ENCODE measurements around the gene ARID1B. TPM values are rescaled to one million over a fixed set of nuclear protein-coding genes. Genes with fewer than 3 reads are reported as not detected.

Gene ARID1B
- total RNA-seq, 1 donor from 2014 or later = 18.5 TPM

DNA sequence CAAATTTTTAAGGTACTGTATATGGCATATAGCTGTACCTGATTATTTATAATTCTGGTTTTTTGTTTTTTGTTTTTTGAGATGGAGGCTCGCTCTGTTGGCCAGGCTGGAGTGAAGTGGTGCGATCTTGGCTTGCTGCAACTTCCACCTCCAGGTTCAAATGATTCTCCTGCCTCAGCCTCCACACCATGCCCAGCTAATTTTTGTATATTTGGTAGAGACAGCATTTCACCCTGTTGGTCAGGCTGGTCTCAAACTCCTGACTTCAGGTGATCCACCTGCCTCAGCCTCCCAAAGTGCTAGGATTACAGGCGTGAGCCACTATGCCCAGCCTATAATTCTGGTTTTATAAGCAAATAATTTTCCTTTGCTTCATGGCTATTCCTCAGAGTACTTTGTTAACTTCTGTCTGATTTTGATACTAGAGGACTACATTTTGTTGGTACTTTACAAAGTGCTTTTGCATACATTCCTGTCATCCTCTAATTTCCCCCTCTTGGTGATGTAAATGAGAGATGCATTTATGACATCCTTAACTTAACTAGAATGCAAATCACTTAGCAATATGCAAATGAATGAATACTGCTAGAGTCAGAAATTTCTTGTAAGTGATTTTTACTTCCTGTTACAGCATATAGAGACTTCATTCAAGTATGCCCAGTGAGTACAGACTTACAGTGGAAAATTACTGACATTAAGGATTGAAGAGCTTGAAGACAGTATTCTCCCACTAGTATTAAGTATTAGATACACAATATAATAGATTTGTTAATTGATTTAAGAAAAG is 35.7 kb upstream of the ARID1B start:
- no peak for DNase-seq (ENCODE audit: low read depth)
- H3K4me3 ChIP-seq (ENCODE audit: low read depth, low read length) = no peak overlapping the region
- TF ChIP-seq, protein P1, sequence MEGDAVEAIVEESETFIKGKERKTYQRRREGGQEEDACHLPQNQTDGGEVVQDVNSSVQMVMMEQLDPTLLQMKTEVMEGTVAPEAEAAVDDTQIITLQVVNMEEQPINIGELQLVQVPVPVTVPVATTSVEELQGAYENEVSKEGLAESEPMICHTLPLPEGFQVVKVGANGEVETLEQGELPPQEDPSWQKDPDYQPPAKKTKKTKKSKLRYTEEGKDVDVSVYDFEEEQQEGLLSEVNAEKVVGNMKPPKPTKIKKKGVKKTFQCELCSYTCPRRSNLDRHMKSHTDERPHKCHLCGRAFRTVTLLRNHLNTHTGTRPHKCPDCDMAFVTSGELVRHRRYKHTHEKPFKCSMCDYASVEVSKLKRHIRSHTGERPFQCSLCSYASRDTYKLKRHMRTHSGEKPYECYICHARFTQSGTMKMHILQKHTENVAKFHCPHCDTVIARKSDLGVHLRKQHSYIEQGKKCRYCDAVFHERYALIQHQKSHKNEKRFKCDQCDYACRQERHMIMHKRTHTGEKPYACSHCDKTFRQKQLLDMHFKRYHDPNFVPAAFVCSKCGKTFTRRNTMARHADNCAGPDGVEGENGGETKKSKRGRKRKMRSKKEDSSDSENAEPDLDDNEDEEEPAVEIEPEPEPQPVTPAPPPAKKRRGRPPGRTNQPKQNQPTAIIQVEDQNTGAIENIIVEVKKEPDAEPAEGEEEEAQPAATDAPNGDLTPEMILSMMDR (conservative IDR thresholded peaks at IDR 0.05; ENCODE audit: low read depth, low read length) = no peak

GRCh38 chr6:156747715-156748114 is 29.5 kb upstream of the ARID1B start:
- no peak for DNase-seq (ENCODE audit: low read depth)
- TF ChIP-seq, protein P1 (conservative IDR thresholded peaks at IDR 0.05; ENCODE audit: low read depth, low read length) = no peak

DNA sequence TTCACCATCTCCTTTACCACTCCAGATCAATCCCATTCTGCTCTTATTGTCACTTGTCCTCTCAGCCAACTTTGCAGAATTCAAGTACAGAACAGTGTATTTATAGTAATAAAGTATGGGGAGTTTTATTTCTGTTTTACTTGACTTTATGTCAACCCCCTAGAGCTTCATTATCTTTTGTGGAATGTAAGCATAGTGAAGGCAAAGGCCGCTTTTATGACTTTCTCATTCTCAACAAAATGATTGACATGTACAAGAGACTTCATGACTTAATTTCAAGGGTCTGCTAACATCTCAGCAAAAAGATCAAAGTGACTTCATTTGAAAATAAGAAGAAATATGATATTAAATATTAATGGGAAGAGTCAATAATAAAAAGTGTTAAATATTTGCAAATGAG is 28.7 kb upstream of the ARID1B start:
- TF ChIP-seq, protein P1 (conservative IDR thresholded peaks at IDR 0.05; ENCODE audit: low read depth, low read length) = no peak
- no peak overlapping the region for H3K4me3 ChIP-seq (ENCODE audit: low read depth, low read length)
- no peak for DNase-seq (ENCODE audit: low read depth)

More at GRCh38 chr6:156747715-156748114, 29.5 kb upstream of the ARID1B start:
- no peak overlapping the region for H3K4me3 ChIP-seq (ENCODE audit: low read depth, low read length)

- TF ChIP-seq, protein P1 (conservative IDR thresholded peaks at IDR 0.05; ENCODE audit: low read depth, low read length) = peak; percentile 68
- no peak overlapping the region for H3K4me3 ChIP-seq (ENCODE audit: low read depth, low read length)
These were observed 24.4 kb upstream of the ARID1B start for GRCh38 chr6:156752666-156753301.

DNA sequence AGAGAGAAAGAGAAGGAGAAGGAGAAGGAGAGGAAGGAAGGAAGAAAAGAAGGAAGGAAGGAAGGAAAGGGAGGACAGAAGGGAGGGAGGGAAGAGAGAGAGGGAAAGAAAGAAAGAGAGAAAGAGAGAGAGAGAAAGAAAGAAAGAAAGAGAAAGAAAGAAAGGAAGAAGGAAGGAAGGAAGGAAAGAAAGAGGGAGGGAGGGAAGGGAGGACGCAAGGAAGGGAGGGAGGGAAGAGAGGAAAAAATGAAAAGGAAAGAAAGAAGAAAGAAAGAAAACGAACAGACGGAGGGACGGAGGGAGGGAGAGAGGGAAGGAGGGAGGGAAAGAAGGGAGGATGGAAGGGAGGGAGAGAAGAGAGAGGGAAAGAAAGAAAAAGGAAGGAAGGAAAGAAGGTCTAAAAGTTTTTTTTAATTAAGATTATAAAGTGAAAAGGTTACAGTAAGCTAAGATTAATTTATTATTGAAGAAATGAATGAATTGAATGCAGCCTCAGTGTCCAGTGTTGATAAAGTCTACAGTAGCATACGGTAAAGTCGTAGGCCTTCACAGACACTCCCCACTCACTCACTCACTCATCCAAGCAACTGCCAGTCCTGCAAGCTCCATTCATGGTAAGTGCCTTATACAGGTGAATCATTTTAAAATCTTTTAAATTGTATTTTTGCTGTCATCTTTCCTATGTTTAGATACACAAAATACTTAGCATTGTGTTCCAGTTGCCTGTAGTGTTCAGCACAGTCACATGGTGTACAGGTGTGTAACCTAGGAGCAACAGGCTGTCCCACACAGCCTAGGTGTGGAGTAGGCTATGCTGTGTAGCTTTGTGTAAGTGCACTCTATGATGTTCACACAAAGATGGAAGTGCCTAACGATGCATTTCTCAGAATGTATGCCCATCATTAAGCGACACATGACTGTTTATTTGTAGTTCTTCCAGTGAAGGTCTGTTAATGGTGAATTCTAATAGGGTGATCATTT is 20.3 kb upstream of the ARID1B start:
- no peak for DNase-seq (ENCODE audit: low read depth)
- TF ChIP-seq, protein P1 (conservative IDR thresholded peaks at IDR 0.05; ENCODE audit: low read depth, low read length) = no peak
- no peak overlapping the region for H3K4me3 ChIP-seq (ENCODE audit: low read depth, low read length)

More at GRCh38 chr6:156752666-156753301, 24.4 kb upstream of the ARID1B start:
- DNase-seq (ENCODE audit: low read depth) = peak; percentile 23

GRCh38 chr6:156757849-156758248 is 19.3 kb upstream of the ARID1B start:
- TF ChIP-seq, protein P1 (conservative IDR thresholded peaks at IDR 0.05; ENCODE audit: low read depth, low read length) = no peak
- H3K4me3 ChIP-seq (ENCODE audit: low read depth, low read length) = no peak overlapping the region
- DNase-seq (ENCODE audit: low read depth) = no peak

All from epithelial cell of proximal tubule (primary cell).